Naive thymus-derived CD4-positive, alpha-beta T cell (primary cell): ENCODE data around the gene KDSR. TPM values are rescaled to one million over a fixed set of nuclear protein-coding genes. Genes with fewer than 3 reads are reported as not detected.

Experiments used
- ATAC-seq: fragments of 150-1000 bp; cut with Tn5 transposase; 2 replicates; pipeline ENCODE4 v1.10.0; 2021; ENCODE audit warnings: mild to moderate bottlenecking, moderate library complexity
- CTCF ChIA-PET: fragments of 350-600 bp; sonication (Branson Sonifier 250); formaldehyde crosslinking; loops from one replicate; lab custom pipeline; 2021; ENCODE audit warnings: antibody characterized with exemption; lab: Charles Lee
- POLR2A ChIA-PET: fragments of 350-600 bp; sonication (Branson Sonifier 250); formaldehyde crosslinking; loops from one replicate; lab custom pipeline; 2021; ENCODE audit warnings: antibody characterized with exemption, inconsistent platforms; lab: Charles Lee
- DNase-seq, 9 donors: peaks; one replicate each; pipeline versions ENCODE4 v3.0.0 to v3.0.0-alpha.2; 2020 to 2022; ENCODE audit warnings: mixed read lengths in 1 of 9
- H3K27ac ChIP-seq: one replicate; pipeline ENCODE4 v1.7.0; 2013; ENCODE audit warnings: mild to moderate bottlenecking, low read depth, low read length, moderate library complexity
- H3K27me3 ChIP-seq, 2 donors: one replicate each; pipeline ENCODE4 v1.7.0; 2013; ENCODE audit warnings: low read length in 2 of 2, mild to moderate bottlenecking in 2 of 2, moderate library complexity in 2 of 2; ENCODE audit not compliant: control insufficient read depth in 2 of 2, insufficient read depth in 2 of 2
- H3K36me3 ChIP-seq, 3 experiments: 1 replicate in 2 of 3; 2 replicates in 1 of 3; pipeline ENCODE4 v1.7.0; 2013; ENCODE audit warnings: low read length in 3 of 3, mild to moderate bottlenecking in 3 of 3, moderate library complexity in 1 of 3; ENCODE audit not compliant: insufficient read depth in 3 of 3, control insufficient read depth in 2 of 3
- H3K4me1 ChIP-seq, 2 donors: one replicate each; pipeline ENCODE4 v1.7.0; 2013; ENCODE audit warnings: low read length in 2 of 2, mild to moderate bottlenecking in 2 of 2, moderate library complexity in 1 of 2; ENCODE audit not compliant: control insufficient read depth in 2 of 2, insufficient read depth in 2 of 2
- H3K4me3 ChIP-seq: 2 replicates; pipeline ENCODE4 v1.7.0; 2013; ENCODE audit warnings: mild to moderate bottlenecking, low read length
- H3K9me3 ChIP-seq, 3 experiments: 1 replicate in 2 of 3; 2 replicates in 1 of 3; pipeline ENCODE4 v1.7.0; 2013; ENCODE audit warnings: low read length in 3 of 3; ENCODE audit not compliant: control insufficient read depth in 2 of 3
- H3K27ac Mint-ChIP-seq, 9 donors: one replicate each; pipeline ENCODE4 v1.8.0; 2020 to 2022; ENCODE audit warnings: mixed read lengths in 9 of 9, mild to moderate bottlenecking in 8 of 9, moderate library complexity in 5 of 9, inconsistent platforms in 2 of 9
- H3K27me3 Mint-ChIP-seq, 5 donors: one replicate each; pipeline ENCODE4 v1.8.0; 2021 to 2022; ENCODE audit warnings: mixed read lengths in 5 of 5, mild to moderate bottlenecking in 1 of 5
- H3K36me3 Mint-ChIP-seq, 5 donors: one replicate each; pipeline ENCODE4 v1.8.0; 2020 to 2022; ENCODE audit warnings: mixed read lengths in 5 of 5, mild to moderate bottlenecking in 3 of 5, inconsistent platforms in 1 of 5
- H3K4me1 Mint-ChIP-seq, 7 donors: one replicate each; pipeline ENCODE4 v1.8.0; 2020 to 2022; ENCODE audit warnings: mixed read lengths in 7 of 7, mild to moderate bottlenecking in 3 of 7, inconsistent platforms in 1 of 7
- H3K4me3 Mint-ChIP-seq, 10 donors: one replicate each; pipeline ENCODE4 v1.8.0; 2020 to 2022; ENCODE audit warnings: mild to moderate bottlenecking in 10 of 10, mixed read lengths in 10 of 10, moderate library complexity in 6 of 10, inconsistent platforms in 2 of 10
- H3K9me3 Mint-ChIP-seq, 11 donors: one replicate each; pipeline ENCODE4 v1.8.0; 2020 to 2022; ENCODE audit warnings: mixed read lengths in 11 of 11, mild to moderate bottlenecking in 4 of 11, inconsistent platforms in 1 of 11, moderate library complexity in 1 of 11
- intact Hi-C, 2 donors: fragments of 100-400 bp; cut with micrococcal nuclease; formaldehyde crosslinking; loops; one replicate each; pipeline ENCODE4 v1.15.1; 2023
- polyA plus RNA-seq, 2 donors: library from polyadenylated mRNA; unstranded; fragments of 300-500 nt; fragmentation: Illumina TruSeq; gene quantifications; one replicate each; pipeline ENCODE4 v1.2.3, GENCODE V29; 2021
- total RNA-seq, 6 experiments: library from RNA in 5 of 6; stranded (reverse) in 5 of 6; gene quantifications; 1 replicate in 5 of 6; 2 replicates in 1 of 6; pipeline ENCODE4 v1.2.3 and lab custom pipeline; 2021 to 2026

The KDSR gene
- total and polyA plus RNA-seq, 7 experiments from 2014 or later, result 24.4 to 62.4 (median 48.7) TPM

GRCh38 chr18:63387861-63388260 is 20.9 kb upstream of the KDSR start:
- H3K27ac Mint-ChIP-seq, result peak overlapping the region in 1 of 9 donors; percentile 49
- POLR2A ChIA-PET, result no interaction called here

GRCh38 chr18:63382843-63383242 is 15.8 kb upstream of the KDSR start:
- Mint-ChIP-seq H3K4me1 (peaks cover 10 to 17% (median 14%) of the 10 kb centered on the region in 7 donors), H3K36me3 (peaks cover 0 to 34% (median 16%) of the 10 kb centered on the region in 5 donors), H3K4me3 (no peak overlapping the region), H3K27me3 (no peaks in the 10 kb centered on the region), H3K9me3 (peaks cover 0 to 11% (median 2%) of the 10 kb centered on the region in 11 donors), H3K27ac (no peak overlapping the region)
- DNase-seq (no peak), ATAC-seq (no peak)
- no peaks in the 10 kb centered on the region for H3K36me3 ChIP-seq
- ChIA-PET CTCF (no interaction called here), POLR2A (interaction anchor here (1.2 kb wide), 1 partner anchor 40 kb away, joined by 3 read pairs; the partner anchor contains the start of gene VPS4B)
- no peaks in the 10 kb centered on the region for H3K9me3 ChIP-seq
- H3K4me3 ChIP-seq, result no peak overlapping the region
- no peaks in the 10 kb centered on the region for H3K27me3 ChIP-seq
- no peak overlapping the region for H3K27ac ChIP-seq
- H3K4me1 ChIP-seq, result peaks cover 0 to 7% of the 10 kb centered on the region in 2 donors
- intact Hi-C loops, result no loop called here

More at GRCh38 chr18:63387861-63388260, 20.9 kb upstream of the KDSR start:
- peaks cover 0 to 10% (median 2%) of the 10 kb centered on the region in 11 donors for H3K9me3 Mint-ChIP-seq
- CTCF ChIA-PET, result no interaction called here
- Histone ChIP-seq H3K36me3 (peaks cover 0 to 18% (median 7%) of the 10 kb centered on the region in 3 experiments), H3K4me1 (no peaks in the 10 kb centered on the region), H3K27me3 (no peaks in the 10 kb centered on the region), H3K27ac (no peak overlapping the region), H3K4me3 (no peak overlapping the region), H3K9me3 (no peaks in the 10 kb centered on the region)
- no peak for DNase-seq
- H3K4me3 Mint-ChIP-seq, result no peak overlapping the region
- intact Hi-C loops, result loop anchor here in 1 of 2 donors (2.0 kb wide), 1 partner anchor 21 kb away; the partner anchor contains the start of gene KDSR
- ATAC-seq, result no peak
- peaks cover 0 to 2% (median 0%) of the 10 kb centered on the region in 7 donors for H3K4me1 Mint-ChIP-seq
- H3K36me3 Mint-ChIP-seq, result peaks cover 0 to 26% (median 18%) of the 10 kb centered on the region in 5 donors
- H3K27me3 Mint-ChIP-seq, result no peaks in the 10 kb centered on the region

GRCh38 chr18:63379639-63379962 is 12.6 kb upstream of the KDSR start:
- POLR2A ChIA-PET, result no interaction called here

GRCh38 chr18:63378919-63379638 is 12.1 kb upstream of the KDSR start:
- peaks cover 2 to 24% (median 8%) of the 10 kb centered on the region in 11 donors for H3K9me3 Mint-ChIP-seq
- H3K27ac Mint-ChIP-seq, result peak overlapping the region; percentile 5 to 85 (median 61)
- Histone ChIP-seq H3K9me3 (no peaks in the 10 kb centered on the region), H3K36me3 (no peaks in the 10 kb centered on the region), H3K27ac (no peak overlapping the region), H3K4me3 (no peak overlapping the region), H3K4me1 (peaks cover 0 to 7% of the 10 kb centered on the region in 2 donors), H3K27me3 (no peaks in the 10 kb centered on the region)
- POLR2A ChIA-PET, result no interaction called here
- H3K4me1 Mint-ChIP-seq, result peaks cover 14 to 29% (median 19%) of the 10 kb centered on the region in 7 donors
- ATAC-seq (no peak), DNase-seq (no peak)
- peak overlapping the region in 9 of 10 donors; percentile 2 to 65 (median 19) for H3K4me3 Mint-ChIP-seq
- H3K36me3 Mint-ChIP-seq, result peaks cover 6 to 40% (median 16%) of the 10 kb centered on the region in 5 donors
- no peaks in the 10 kb centered on the region for H3K27me3 Mint-ChIP-seq
- intact Hi-C loops, result loop anchor here in 1 of 2 donors (1.0 to 10.0 kb wide), 3 partner anchors 12 to 1194 kb away; partner anchors contain the start of genes KDSR, PIGN, RELCH and VPS4B
- CTCF ChIA-PET, result no interaction called here

More at GRCh38 chr18:63379639-63379962, 12.6 kb upstream of the KDSR start:
- H3K4me1 ChIP-seq, result peaks cover 0 to 7% of the 10 kb centered on the region in 2 donors
- no peaks in the 10 kb centered on the region for H3K9me3 ChIP-seq
- Mint-ChIP-seq H3K27ac (peak overlapping the region in 4 of 9 donors; percentile 5 to 85 (median 74)), H3K4me1 (peaks cover 14 to 29% (median 19%) of the 10 kb centered on the region in 7 donors), H3K36me3 (peaks cover 6 to 42% (median 16%) of the 10 kb centered on the region in 5 donors), H3K4me3 (no peak overlapping the region), H3K27me3 (no peaks in the 10 kb centered on the region), H3K9me3 (peaks cover 2 to 24% (median 8%) of the 10 kb centered on the region in 11 donors)
- CTCF ChIA-PET, result no interaction called here
- no peak overlapping the region for H3K27ac ChIP-seq
- intact Hi-C loops, result loop anchor here in 1 of 2 donors (1.0 to 10.0 kb wide), 3 partner anchors 12 to 1195 kb away; partner anchors contain the start of genes KDSR, PIGN, RELCH and VPS4B
- no peak overlapping the region for H3K4me3 ChIP-seq
- no peak for DNase-seq
- no peak for ATAC-seq
- H3K36me3 ChIP-seq, result no peaks in the 10 kb centered on the region
- no peaks in the 10 kb centered on the region for H3K27me3 ChIP-seq

- intact Hi-C loops, result loop anchor here in 1 of 2 donors (10.0 kb wide), 1 partner anchor 1193 kb away; the partner anchor contains the start of genes PIGN and RELCH
These were observed 10.4 kb upstream of the KDSR start for GRCh38 chr18:63377275-63377980.

GRCh38 chr18:63376538-63376937 is 9.5 kb upstream of the KDSR start:
- Mint-ChIP-seq H3K36me3 (peaks cover 5 to 22% (median 7%) of the 10 kb centered on the region in 5 donors), H3K9me3 (peaks cover 0 to 13% (median 6%) of the 10 kb centered on the region in 11 donors), H3K4me3 (no peak overlapping the region), H3K27ac (peak overlapping the region in 1 of 9 donors; percentile 1), H3K27me3 (no peaks in the 10 kb centered on the region), H3K4me1 (peaks cover 14 to 29% (median 19%) of the 10 kb centered on the region in 7 donors)
- ATAC-seq (no peak), DNase-seq (no peak)
- Histone ChIP-seq H3K9me3 (no peaks in the 10 kb centered on the region), H3K27ac (no peak overlapping the region), H3K36me3 (no peaks in the 10 kb centered on the region), H3K27me3 (no peaks in the 10 kb centered on the region), H3K4me1 (peaks cover 0 to 7% of the 10 kb centered on the region in 2 donors), H3K4me3 (no peak overlapping the region)
- POLR2A ChIA-PET, result no interaction called here
- CTCF ChIA-PET, result no interaction called here
- intact Hi-C loops, result loop anchor here in 1 of 2 donors (10.0 kb wide), 1 partner anchor 1192 kb away; the partner anchor contains the start of genes PIGN and RELCH

More at GRCh38 chr18:63377275-63377980, 10.4 kb upstream of the KDSR start:
- Mint-ChIP-seq H3K27ac (peak overlapping the region in 2 of 9 donors; percentile 5 to 37), H3K27me3 (no peaks in the 10 kb centered on the region), H3K4me1 (peaks cover 14 to 29% (median 19%) of the 10 kb centered on the region in 7 donors), H3K36me3 (peaks cover 6 to 28% (median 9%) of the 10 kb centered on the region in 5 donors), H3K9me3 (peaks cover 0 to 13% (median 6%) of the 10 kb centered on the region in 11 donors), H3K4me3 (no peak overlapping the region)
- Histone ChIP-seq H3K27ac (no peak overlapping the region), H3K4me1 (peaks cover 0 to 7% of the 10 kb centered on the region in 2 donors), H3K36me3 (no peaks in the 10 kb centered on the region), H3K4me3 (no peak overlapping the region), H3K27me3 (no peaks in the 10 kb centered on the region), H3K9me3 (no peaks in the 10 kb centered on the region)
- ChIA-PET POLR2A (no interaction called here), CTCF (interaction anchor here (0.6 kb wide), 1 partner anchor 129 kb away, joined by 3 read pairs; no protein-coding TSS in a partner anchor)
- no peak for DNase-seq
- no peak for ATAC-seq
